Measurements from ENCODE around the gene TAF1D.

DNA sequence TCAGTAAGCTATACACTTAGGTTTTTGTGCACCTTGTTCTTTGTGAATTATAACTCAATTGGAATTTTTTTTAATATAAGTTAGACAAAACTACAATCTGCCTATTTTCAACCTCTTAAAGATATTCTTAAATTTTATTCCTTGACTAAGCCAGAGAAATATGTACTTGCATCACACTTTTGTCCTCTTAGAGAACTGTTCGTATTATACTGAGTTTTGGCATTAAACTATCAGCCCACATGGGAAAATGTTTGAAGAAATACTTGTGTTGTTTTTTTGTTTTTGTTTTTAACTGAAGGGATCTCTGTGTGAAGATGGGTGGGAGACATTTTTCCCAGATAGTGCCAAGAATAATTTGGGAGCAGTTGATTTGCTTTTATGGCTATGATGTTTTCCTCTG is 54.5 kb downstream of the TAF1D start:
- TF ChIP-seq, protein P1, sequence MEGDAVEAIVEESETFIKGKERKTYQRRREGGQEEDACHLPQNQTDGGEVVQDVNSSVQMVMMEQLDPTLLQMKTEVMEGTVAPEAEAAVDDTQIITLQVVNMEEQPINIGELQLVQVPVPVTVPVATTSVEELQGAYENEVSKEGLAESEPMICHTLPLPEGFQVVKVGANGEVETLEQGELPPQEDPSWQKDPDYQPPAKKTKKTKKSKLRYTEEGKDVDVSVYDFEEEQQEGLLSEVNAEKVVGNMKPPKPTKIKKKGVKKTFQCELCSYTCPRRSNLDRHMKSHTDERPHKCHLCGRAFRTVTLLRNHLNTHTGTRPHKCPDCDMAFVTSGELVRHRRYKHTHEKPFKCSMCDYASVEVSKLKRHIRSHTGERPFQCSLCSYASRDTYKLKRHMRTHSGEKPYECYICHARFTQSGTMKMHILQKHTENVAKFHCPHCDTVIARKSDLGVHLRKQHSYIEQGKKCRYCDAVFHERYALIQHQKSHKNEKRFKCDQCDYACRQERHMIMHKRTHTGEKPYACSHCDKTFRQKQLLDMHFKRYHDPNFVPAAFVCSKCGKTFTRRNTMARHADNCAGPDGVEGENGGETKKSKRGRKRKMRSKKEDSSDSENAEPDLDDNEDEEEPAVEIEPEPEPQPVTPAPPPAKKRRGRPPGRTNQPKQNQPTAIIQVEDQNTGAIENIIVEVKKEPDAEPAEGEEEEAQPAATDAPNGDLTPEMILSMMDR (conservative IDR thresholded peaks at IDR 0.05; ENCODE audit: low read depth, low read length), result no peak
- no peak for TF ChIP-seq EZH2 (IDR thresholded peaks at IDR 0.05; ENCODE audit: borderline replicate concordance, low read depth, low read length, poor library complexity, severe bottlenecking)

Data from A673 (cell line).